ENCODE measurements around the gene NSG2.

The NSG2 gene

DNA sequence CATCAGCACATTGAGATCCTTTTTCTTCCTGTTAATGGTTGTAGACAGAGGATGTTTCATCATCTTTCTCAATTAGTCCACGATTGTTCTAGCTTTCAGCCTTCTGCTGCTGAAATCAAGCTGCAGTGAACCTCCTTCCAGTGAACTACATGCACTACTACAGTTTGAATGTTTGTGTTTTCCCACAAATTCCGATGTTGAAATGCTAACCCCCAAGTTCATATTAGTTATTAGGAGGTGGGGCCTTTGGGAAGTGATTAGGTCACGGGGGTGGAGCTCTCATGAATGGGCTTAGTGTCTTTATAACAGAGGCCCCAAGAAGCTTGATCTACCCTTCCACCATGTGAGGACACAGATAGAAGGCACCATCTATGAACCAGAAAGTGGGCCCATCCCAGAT is 32.9 kb downstream of the NSG2 start:
- Histone ChIP-seq H3K4me1 (peaks cover 32% of the 10 kb centered on the region), H3K9me3 (no peaks in the 10 kb centered on the region), H3K36me3 (peaks cover 64% of the 10 kb centered on the region), H3K27me3 (no peaks in the 10 kb centered on the region), H3K4me3 (ENCODE audit: low read depth, low read length) (no peak overlapping the region)
- DNase-seq = no peak
- no peak for TF ChIP-seq CTCF (IDR thresholded peaks at IDR 0.05; ENCODE audit: low read depth, low read length)

GRCh38 chr5:174082286-174082685 is 36.8 kb downstream of the NSG2 start:
- Histone ChIP-seq H3K36me3 (peaks cover 60% of the 10 kb centered on the region), H3K4me1 (peaks cover 56% of the 10 kb centered on the region), H3K27me3 (no peaks in the 10 kb centered on the region), H3K9me3 (no peaks in the 10 kb centered on the region), H3K4me3 (ENCODE audit: low read depth, low read length) (peak overlapping the region; percentile 7; the same call in 1 of the 2 replicates)
- DNase-seq = peak; percentile 75
- TF ChIP-seq CTCF (IDR thresholded peaks at IDR 0.05; ENCODE audit: low read depth, low read length) = no peak

DNA sequence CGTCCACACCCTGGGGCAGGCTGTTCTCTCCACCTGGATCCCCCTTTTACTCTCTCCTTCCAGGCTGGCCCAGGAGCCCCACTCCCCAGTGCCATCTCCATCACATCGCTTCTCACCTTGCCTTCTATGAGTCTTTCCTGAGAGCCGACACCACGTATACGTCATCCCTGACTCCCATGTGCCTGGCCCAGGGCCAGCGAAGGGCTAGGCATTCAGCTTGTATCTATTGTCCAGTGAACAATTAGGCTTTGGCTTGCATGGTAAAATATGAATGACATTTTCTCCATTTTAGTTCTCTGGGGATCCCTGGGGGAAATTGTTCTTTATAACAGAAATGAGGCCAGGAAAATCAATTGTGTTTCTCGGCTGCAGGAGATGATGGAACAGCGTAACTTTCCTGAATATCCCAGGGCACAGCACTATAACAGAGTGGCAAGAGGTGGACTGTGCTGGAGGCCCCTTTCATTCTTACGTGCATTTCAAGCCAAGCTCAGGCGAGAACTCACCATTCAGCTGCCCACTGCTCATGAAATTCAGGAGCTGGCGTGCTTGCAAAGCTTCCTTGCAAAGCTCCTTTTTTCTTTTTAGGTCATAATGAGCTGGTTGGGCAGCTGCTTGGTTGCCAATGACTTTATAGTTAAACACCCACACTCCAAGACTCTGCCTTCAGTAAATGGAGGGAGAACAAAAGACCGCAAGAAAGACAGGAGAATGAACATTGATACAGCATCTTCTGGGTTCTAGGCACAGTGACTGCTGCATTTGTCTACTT is 37.7 kb downstream of the NSG2 start:
- TF ChIP-seq CTCF (IDR thresholded peaks at IDR 0.05; ENCODE audit: low read depth, low read length) = no peak
- H3K9me3 ChIP-seq = no peaks in the 10 kb centered on the region
- peak; percentile 83 for DNase-seq

GRCh38 chr5:174084691-174085154 is 39.2 kb downstream of the NSG2 start:
- peak overlapping the region; percentile 34 for H3K4me3 ChIP-seq (ENCODE audit: low read depth, low read length)
- H3K27me3 ChIP-seq = no peaks in the 10 kb centered on the region
- peaks cover 63% of the 10 kb centered on the region for H3K4me1 ChIP-seq
- H3K36me3 ChIP-seq = peaks cover 58% of the 10 kb centered on the region
- no peak for TF ChIP-seq CTCF (IDR thresholded peaks at IDR 0.05; ENCODE audit: low read depth, low read length)
- peak; percentile 92 for DNase-seq
- no peaks in the 10 kb centered on the region for H3K9me3 ChIP-seq

More for the DNA sequence above, 37.7 kb downstream of the NSG2 start:
- H3K36me3 ChIP-seq = peaks cover 60% of the 10 kb centered on the region
- peak overlapping the region; percentile 34 for H3K4me3 ChIP-seq (ENCODE audit: low read depth, low read length)
- peaks cover 58% of the 10 kb centered on the region for H3K4me1 ChIP-seq
- no peaks in the 10 kb centered on the region for H3K27me3 ChIP-seq

DNA sequence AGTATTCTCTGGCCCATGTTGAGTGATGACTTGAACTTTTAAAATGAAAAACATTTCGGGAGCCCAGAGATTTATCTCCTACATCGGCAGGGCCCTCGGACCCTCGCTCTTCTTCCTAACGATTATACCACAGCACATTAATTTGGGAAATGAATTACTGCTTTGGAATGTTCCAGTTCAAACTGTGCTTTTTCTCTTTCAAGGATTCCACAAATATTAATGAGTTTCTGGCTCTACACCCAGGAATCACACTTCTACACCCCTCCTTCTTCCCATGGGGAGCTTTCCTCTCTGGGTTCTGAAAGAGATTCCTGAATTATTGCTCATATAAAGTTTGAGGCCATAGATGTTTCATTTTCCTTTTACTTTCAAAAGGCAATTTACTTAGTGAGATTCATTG is 41.2 kb downstream of the NSG2 start:
- TF ChIP-seq CTCF (IDR thresholded peaks at IDR 0.05; ENCODE audit: low read depth, low read length) = no peak
- Histone ChIP-seq H3K4me1 (peaks cover 67% of the 10 kb centered on the region), H3K4me3 (ENCODE audit: low read depth, low read length) (no peak overlapping the region), H3K27me3 (no peaks in the 10 kb centered on the region), H3K9me3 (no peaks in the 10 kb centered on the region), H3K36me3 (peaks cover 74% of the 10 kb centered on the region)
- no peak for DNase-seq

DNA sequence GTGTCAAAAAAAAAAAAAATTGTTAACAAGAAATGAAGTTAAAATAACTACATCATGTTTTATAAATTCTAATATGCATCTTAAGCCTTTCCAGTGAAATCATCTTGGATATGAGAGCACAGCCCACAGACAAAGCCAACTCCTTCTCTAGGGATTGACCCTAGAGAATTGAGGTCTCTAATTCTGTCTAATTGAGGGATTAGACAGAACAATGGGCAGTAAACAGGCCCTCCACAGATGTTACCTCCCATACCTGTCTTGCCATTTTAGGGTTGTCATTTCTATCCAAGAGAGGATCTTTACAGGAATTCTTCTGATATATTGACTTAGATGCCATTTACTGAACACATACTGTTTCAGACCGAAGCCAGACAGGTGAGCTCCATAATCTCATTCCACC is 42.3 kb downstream of the NSG2 start:
- no peak for DNase-seq
- peaks cover 67% of the 10 kb centered on the region for H3K4me1 ChIP-seq
- TF ChIP-seq CTCF (IDR thresholded peaks at IDR 0.05; ENCODE audit: low read depth, low read length) = no peak

More for the DNA sequence above, 42.3 kb downstream of the NSG2 start:
- H3K36me3 ChIP-seq = peaks cover 81% of the 10 kb centered on the region
- H3K9me3 ChIP-seq = no peaks in the 10 kb centered on the region
- no peak overlapping the region for H3K4me3 ChIP-seq (ENCODE audit: low read depth, low read length)
- no peaks in the 10 kb centered on the region for H3K27me3 ChIP-seq

Data from BE2C (cell line).